PC-3 (cell line): ENCODE measurements around the gene DHODH. TPM values are rescaled to one million over a fixed set of nuclear protein-coding genes. Genes with fewer than 3 reads are reported as not detected.
"Not testable (repeated sequence)": the region's sequence is repeated elsewhere in the genome, so short reads cannot be mapped to it uniquely, and the experiment has no call there.

Experiments used
- ATAC-seq: fragments of 200-7000 bp; cut with Tn5 transposase; 2 replicates; pipeline ENCODE4 v1.9.1; 2020; ENCODE audit warnings: mild to moderate bottlenecking, moderate library complexity
- BruUV-seq: library from RNA; stranded (reverse); fragments of 400-500 nt; replicated peaks from 2 replicates; lab custom pipeline; 2021; lab: Mats Ljungman, UMichigan
- CTCF ChIA-PET: fragments of 300-600 bp; sonication (Branson Sonifier 250); formaldehyde crosslinking; loops from one replicate; lab custom pipeline; 2022; ENCODE audit warnings: antibody characterized with exemption; lab: Charles Lee
- POLR2A ChIA-PET: fragments of 300-600 bp; sonication (Branson Sonifier 250); formaldehyde crosslinking; loops from one replicate; lab custom pipeline; 2022; ENCODE audit warnings: antibody characterized with exemption; ENCODE audit not compliant: unreplicated experiment; lab: Charles Lee
- DNase-seq: peaks from one replicate; pipeline ENCODE4 v3.0.0-alpha.2; 2015
- H2AFZ ChIP-seq: fragments of 300-600 bp; sonication (generic); 2 replicates; pipeline ENCODE4 v1.6.0; 2016; ENCODE audit warnings: antibody characterized with exemption, low read length
- H3F3A ChIP-seq: fragments of 300-600 bp; sonication (generic); one replicate; pipeline ENCODE4 v1.6.0; 2017; ENCODE audit warnings: antibody characterized with exemption, low read length, control low read depth, mild to moderate bottlenecking; ENCODE audit not compliant: unreplicated experiment
- H3K27ac ChIP-seq: fragments of 300-600 bp; sonication (generic); 2 replicates; pipeline ENCODE4 v1.5.1; 2016; ENCODE audit warnings: mild to moderate bottlenecking, low read length
- H3K27me3 ChIP-seq: fragments of 300-600 bp; sonication (generic); 2 replicates; pipeline ENCODE4 v1.6.1; 2016; ENCODE audit warnings: low read length, mixed read lengths
- H3K36me3 ChIP-seq: fragments of 300-600 bp; sonication (generic); 2 replicates; pipeline ENCODE4 v1.6.1; 2016; ENCODE audit warnings: low read depth, mixed run types, low read length, mixed read lengths
- H3K4me1 ChIP-seq: fragments of 300-600 bp; sonication (generic); 2 replicates; pipeline ENCODE4 v1.5.1; 2016; ENCODE audit warnings: low read length; ENCODE audit not compliant: insufficient read depth
- H3K4me2 ChIP-seq: fragments of 300-600 bp; sonication (generic); 2 replicates; pipeline ENCODE4 v1.6.0; 2016; ENCODE audit warnings: low read length
- H3K4me3 ChIP-seq: fragments of 300-600 bp; sonication (generic); 2 replicates; pipeline ENCODE4 v1.5.1; 2016; ENCODE audit warnings: mild to moderate bottlenecking, low read length, mixed read lengths
- H3K79me2 ChIP-seq: fragments of 300-600 bp; sonication (generic); 2 replicates; pipeline ENCODE4 v1.6.1; 2017; ENCODE audit warnings: low read length, mixed read lengths
- H3K9ac ChIP-seq: fragments of 300-600 bp; sonication (generic); 2 replicates; pipeline ENCODE4 v1.6.0; 2016; ENCODE audit warnings: mild to moderate bottlenecking, low read length
- H3K9me2 ChIP-seq: fragments of 300-600 bp; sonication (generic); replicated peaks from 2 replicates; pipeline ENCODE4 v1.6.1; 2016; ENCODE audit warnings: mixed run types, low read length, mixed read lengths
- H3K9me3 ChIP-seq: fragments of 300-600 bp; sonication (generic); 2 replicates; pipeline ENCODE4 v1.6.1; 2016; ENCODE audit warnings: low read length, mixed read lengths
- H4K20me1 ChIP-seq: fragments of 300-600 bp; sonication (generic); 2 replicates; pipeline ENCODE4 v1.6.1; 2016; ENCODE audit warnings: low read length, mixed read lengths
- EZH2 ChIP-seq: fragments of 300-600 bp; sonication (generic); IDR thresholded peaks from one replicate; pipeline ENCODE4 v1.6.1; 2017; ENCODE audit warnings: antibody characterized with exemption, mild to moderate bottlenecking, low read length; ENCODE audit not compliant: unreplicated experiment
- EZH2phosphoT487 ChIP-seq: fragments of 300-600 bp; sonication (generic); IDR thresholded peaks from 2 replicates; pipeline ENCODE4 v1.6.1; 2018; ENCODE audit warnings: mild to moderate bottlenecking, antibody characterized with exemption, low read length, borderline replicate concordance
- intact Hi-C: fragments of 100-400 bp; cut with micrococcal nuclease; formaldehyde crosslinking; loops from 2 replicates; pipeline ENCODE4 v1.9.0; 2023
- total RNA-seq: library from RNA; depleted of rRNA; stranded (reverse); fragments of >200 nt; gene quantifications from 2 replicates; pipeline ENCODE4 v1.2.3, GENCODE V29; 2014; rRNA removed
- TF ChIP-seq, protein P1 (sequence below): fragments of 300-600 bp; sonication (generic); conservative IDR thresholded peaks from 2 replicates; pipeline ENCODE4 v1.5.1; 2017; ENCODE audit warnings: antibody characterized with exemption, low read depth, mild to moderate bottlenecking, low read length

Gene DHODH
- total RNA-seq, 1 experiment from 2014 or later = 11.1 TPM

DNA sequence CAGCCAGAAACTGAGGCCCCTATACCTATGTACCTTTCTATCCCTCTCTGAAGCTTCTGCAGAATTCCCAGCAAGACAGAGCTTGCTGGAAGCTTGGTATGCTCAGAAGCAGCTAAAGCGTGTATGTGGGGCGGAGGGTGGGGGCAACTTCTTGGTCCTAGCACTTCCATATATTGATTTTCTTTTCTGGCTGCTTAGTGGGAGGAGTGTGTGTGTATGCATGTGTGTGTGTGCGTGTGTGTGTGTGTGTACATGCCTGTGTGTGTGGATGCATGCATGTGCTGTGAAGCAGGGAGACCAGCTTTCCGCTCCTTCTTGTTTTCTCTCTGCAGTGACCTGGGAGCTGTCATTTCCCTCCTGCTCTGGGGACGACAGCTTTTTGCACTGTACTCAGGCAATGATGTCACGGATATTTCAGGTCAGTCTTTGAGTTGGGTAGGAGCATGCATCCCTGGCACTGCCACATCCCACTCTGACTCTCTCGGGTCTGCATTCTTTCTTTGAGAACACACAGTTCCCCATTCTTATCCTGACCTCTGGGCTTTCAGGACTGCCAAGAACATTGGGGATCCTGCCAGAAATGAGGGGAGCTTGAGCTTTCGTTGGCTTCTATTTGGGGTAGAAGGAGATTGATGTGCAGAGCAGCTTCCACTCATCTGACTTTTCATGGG, 65.2 kb downstream of the DHODH start:
- BruUV-seq = no TSS peak

DNA sequence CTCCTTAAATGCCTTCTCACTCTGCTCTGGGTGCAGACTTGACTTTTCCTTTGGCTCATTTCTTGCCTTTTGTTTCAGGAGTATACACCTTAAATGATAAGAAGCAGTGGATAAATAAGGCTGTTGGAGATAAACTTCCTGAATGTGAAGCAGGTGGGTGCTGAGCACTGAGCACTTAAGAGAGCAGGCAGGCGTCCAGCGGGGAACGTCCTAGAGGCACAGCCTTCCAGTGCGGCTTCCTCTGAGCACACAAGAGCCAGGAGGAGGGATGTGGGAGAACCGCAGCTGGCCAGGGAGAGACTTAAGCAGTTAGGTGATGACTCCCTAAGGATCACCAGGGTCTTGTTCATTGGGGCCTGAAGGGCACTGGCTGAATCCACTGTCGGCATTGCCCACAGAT, 66.5 kb downstream of the DHODH start:
- H2AFZ ChIP-seq, H3K9me3 ChIP-seq, H3K9me2 ChIP-seq, POLR2A ChIA-PET, H3K27me3 ChIP-seq, H3F3A ChIP-seq, DNase-seq, H3K79me2 ChIP-seq, H3K4me3 ChIP-seq, intact Hi-C loops, BruUV-seq, H3K4me1 ChIP-seq, H3K27ac ChIP-seq, H3K9ac ChIP-seq, CTCF ChIA-PET, H3K36me3 ChIP-seq, ATAC-seq, H4K20me1 ChIP-seq, H3K4me2 ChIP-seq: not testable (repeated sequence)

More for the DNA sequence above, 65.2 kb downstream of the DHODH start:
- ChIA-PET CTCF (no interaction called here), POLR2A (no interaction called here)
- intact Hi-C loops = no loop called here
- Histone ChIP-seq H3F3A (no peaks in the 10 kb centered on the region), H3K9me3 (no peaks in the 10 kb centered on the region), H3K9me2 (no peaks in the 10 kb centered on the region), H3K36me3 (no peaks in the 10 kb centered on the region), H3K4me2 (no peak overlapping the region), H2AFZ (no peak overlapping the region), H3K27me3 (no peaks in the 10 kb centered on the region), H4K20me1 (no peaks in the 10 kb centered on the region), H3K4me3 (no peak overlapping the region), H3K9ac (no peak overlapping the region), H3K27ac (no peak overlapping the region), H3K79me2 (no peaks in the 10 kb centered on the region), H3K4me1 (no peaks in the 10 kb centered on the region)
- DNase-seq = no peak
- TF ChIP-seq EZH2 = no peak
- TF ChIP-seq, protein P1, sequence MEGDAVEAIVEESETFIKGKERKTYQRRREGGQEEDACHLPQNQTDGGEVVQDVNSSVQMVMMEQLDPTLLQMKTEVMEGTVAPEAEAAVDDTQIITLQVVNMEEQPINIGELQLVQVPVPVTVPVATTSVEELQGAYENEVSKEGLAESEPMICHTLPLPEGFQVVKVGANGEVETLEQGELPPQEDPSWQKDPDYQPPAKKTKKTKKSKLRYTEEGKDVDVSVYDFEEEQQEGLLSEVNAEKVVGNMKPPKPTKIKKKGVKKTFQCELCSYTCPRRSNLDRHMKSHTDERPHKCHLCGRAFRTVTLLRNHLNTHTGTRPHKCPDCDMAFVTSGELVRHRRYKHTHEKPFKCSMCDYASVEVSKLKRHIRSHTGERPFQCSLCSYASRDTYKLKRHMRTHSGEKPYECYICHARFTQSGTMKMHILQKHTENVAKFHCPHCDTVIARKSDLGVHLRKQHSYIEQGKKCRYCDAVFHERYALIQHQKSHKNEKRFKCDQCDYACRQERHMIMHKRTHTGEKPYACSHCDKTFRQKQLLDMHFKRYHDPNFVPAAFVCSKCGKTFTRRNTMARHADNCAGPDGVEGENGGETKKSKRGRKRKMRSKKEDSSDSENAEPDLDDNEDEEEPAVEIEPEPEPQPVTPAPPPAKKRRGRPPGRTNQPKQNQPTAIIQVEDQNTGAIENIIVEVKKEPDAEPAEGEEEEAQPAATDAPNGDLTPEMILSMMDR = no peak
- TF ChIP-seq EZH2phosphoT487 = no peak
- no peak for ATAC-seq

Other genes starting within 250 kb of the DHODH start
- 51.1 and 51.2 TPM in 2 replicates for gene AP1G1, start 199.9 kb upstream of the DHODH start, total RNA-seq
- 8.5 and 9.2 TPM in 2 replicates for gene ATXN1L, start 162.8 kb upstream of the DHODH start, total RNA-seq
- gene ZNF821, start 124.6 kb upstream of the DHODH start, total RNA-seq = 4.7 and 5.4 TPM in 2 replicates
- 75.2 and 86.4 TPM in 2 replicates for gene IST1, start 113.2 kb upstream of the DHODH start, total RNA-seq
- not detected in 2 replicates for gene PKD1L3, start 8.3 kb upstream of the DHODH start, total RNA-seq
- gene HP, start 45.8 kb downstream of the DHODH start, total RNA-seq = not detected in 2 replicates
- gene HPR, start 54.5 kb downstream of the DHODH start, total RNA-seq = not detected in 2 replicates
- gene TXNL4B, start 84.9 kb downstream of the DHODH start, total RNA-seq = 7.9 and 9.6 TPM in 2 replicates
- 61.2 and 78.6 TPM in 2 replicates for gene DHX38, start 85.1 kb downstream of the DHODH start, total RNA-seq
- 1.2 and 2.0 TPM in 2 replicates for gene PMFBP1, start 163.4 kb downstream of the DHODH start, total RNA-seq